ENCODE results near the gene VGLL4. TPM values are rescaled to one million over a fixed set of nuclear protein-coding genes. Genes with fewer than 3 reads are reported as not detected.

Gene VGLL4
- total and polyA plus RNA-seq, 5 donors from 2014 or later, result 8.5 to 16.3 (median 14.0) TPM

- H3K9me3 ChIP-seq (ENCODE audit: control insufficient read depth in 2 of 2, low read length in 2 of 2), result no peaks in the 10 kb centered on the region
- Mint-ChIP-seq H3K27ac (peak overlapping the region in 1 of 3 donors; percentile 11), H3K36me3 (no peaks in the 10 kb centered on the region), H3K4me1 (peaks cover 0 to 2% (median 0%) of the 10 kb centered on the region in 4 donors), H3K9me3 (no peaks in the 10 kb centered on the region), H3K27me3 (no peaks in the 10 kb centered on the region), H3K4me3 (no peak overlapping the region)
- H3K36me3 ChIP-seq (ENCODE audit: control insufficient read depth, insufficient read depth, low read length), result no peaks in the 10 kb centered on the region
- no peaks in the 10 kb centered on the region for H3K27me3 ChIP-seq (ENCODE audit: control insufficient read depth, insufficient read depth, low read length)
- H3K4me3 ChIP-seq (ENCODE audit: low read depth, low read length), result no peak overlapping the region
- no peak for DNase-seq
- H3K27ac ChIP-seq (ENCODE audit: insufficient read depth, low read length, poor library complexity, severe bottlenecking), result no peak overlapping the region
- no peaks in the 10 kb centered on the region for H3K4me1 ChIP-seq (ENCODE audit: control insufficient read depth, insufficient read depth, low read length, poor library complexity, severe bottlenecking)
- no peak for ATAC-seq (ENCODE audit: low read depth in 2 of 2)
These were observed 17.4 kb upstream of the VGLL4 start for GRCh38 chr3:11661052-11661656.

GRCh38 chr3:11660242-11660641 lies 16.5 kb upstream of the VGLL4 start:
- no peaks in the 10 kb centered on the region for H3K36me3 Mint-ChIP-seq
- no peaks in the 10 kb centered on the region for H3K27me3 ChIP-seq (ENCODE audit: control insufficient read depth, insufficient read depth, low read length)
- H3K27me3 Mint-ChIP-seq, result peaks cover 4% of the 10 kb centered on the region
- no peaks in the 10 kb centered on the region for H3K9me3 ChIP-seq (ENCODE audit: control insufficient read depth in 2 of 2, low read length in 2 of 2)
- no peaks in the 10 kb centered on the region for H3K9me3 Mint-ChIP-seq
- DNase-seq (no peak), ATAC-seq (ENCODE audit: low read depth in 2 of 2) (no peak)
- no peaks in the 10 kb centered on the region for H3K36me3 ChIP-seq (ENCODE audit: control insufficient read depth, insufficient read depth, low read length)
- H3K27ac ChIP-seq (ENCODE audit: insufficient read depth, low read length, poor library complexity, severe bottlenecking), result no peak overlapping the region
- no peak overlapping the region for H3K4me3 ChIP-seq (ENCODE audit: low read depth, low read length)
- H3K4me1 Mint-ChIP-seq, result peaks cover 0 to 4% (median 2%) of the 10 kb centered on the region in 4 donors
- no peak overlapping the region for H3K4me3 Mint-ChIP-seq
- no peak overlapping the region for H3K27ac Mint-ChIP-seq
- no peaks in the 10 kb centered on the region for H3K4me1 ChIP-seq (ENCODE audit: control insufficient read depth, insufficient read depth, low read length, poor library complexity, severe bottlenecking)

GRCh38 chr3:11658180-11658579 lies 14.5 kb upstream of the VGLL4 start:
- Histone ChIP-seq H3K9me3 (ENCODE audit: control insufficient read depth in 2 of 2, low read length in 2 of 2) (no peaks in the 10 kb centered on the region), H3K27me3 (ENCODE audit: control insufficient read depth, insufficient read depth, low read length) (no peaks in the 10 kb centered on the region), H3K27ac (ENCODE audit: insufficient read depth, low read length, poor library complexity, severe bottlenecking) (no peak overlapping the region), H3K36me3 (ENCODE audit: control insufficient read depth, insufficient read depth, low read length) (no peaks in the 10 kb centered on the region), H3K4me1 (ENCODE audit: control insufficient read depth, insufficient read depth, low read length, poor library complexity, severe bottlenecking) (no peaks in the 10 kb centered on the region), H3K4me3 (ENCODE audit: low read depth, low read length) (no peak overlapping the region)
- no peaks in the 10 kb centered on the region for H3K9me3 Mint-ChIP-seq
- ATAC-seq (ENCODE audit: low read depth in 2 of 2), result no peak
- no peak for DNase-seq
- no peaks in the 10 kb centered on the region for H3K36me3 Mint-ChIP-seq
- H3K4me3 Mint-ChIP-seq, result no peak overlapping the region
- H3K4me1 Mint-ChIP-seq, result peaks cover 0 to 4% (median 2%) of the 10 kb centered on the region in 4 donors
- peaks cover 4% of the 10 kb centered on the region for H3K27me3 Mint-ChIP-seq
- no peak overlapping the region for H3K27ac Mint-ChIP-seq

GRCh38 chr3:11655196-11655928 lies 11.6 kb upstream of the VGLL4 start:
- H3K9me3 ChIP-seq (ENCODE audit: control insufficient read depth in 2 of 2, low read length in 2 of 2), result no peaks in the 10 kb centered on the region
- H3K4me1 ChIP-seq (ENCODE audit: control insufficient read depth, insufficient read depth, low read length, poor library complexity, severe bottlenecking), result no peaks in the 10 kb centered on the region
- Mint-ChIP-seq H3K27me3 (peaks cover 4% of the 10 kb centered on the region), H3K36me3 (no peaks in the 10 kb centered on the region), H3K27ac (peak overlapping the region in 2 of 3 donors; percentile 19 to 76), H3K4me3 (no peak overlapping the region), H3K4me1 (peaks cover 0 to 4% (median 1%) of the 10 kb centered on the region in 4 donors), H3K9me3 (no peaks in the 10 kb centered on the region)
- DNase-seq (no peak), ATAC-seq (ENCODE audit: low read depth in 2 of 2) (no peak)
- no peak overlapping the region for H3K4me3 ChIP-seq (ENCODE audit: low read depth, low read length)
- H3K27ac ChIP-seq (ENCODE audit: insufficient read depth, low read length, poor library complexity, severe bottlenecking), result no peak overlapping the region
- H3K27me3 ChIP-seq (ENCODE audit: control insufficient read depth, insufficient read depth, low read length), result no peaks in the 10 kb centered on the region
- no peaks in the 10 kb centered on the region for H3K36me3 ChIP-seq (ENCODE audit: control insufficient read depth, insufficient read depth, low read length)

- Mint-ChIP-seq H3K27me3 (peaks cover 4% of the 10 kb centered on the region), H3K36me3 (no peaks in the 10 kb centered on the region), H3K4me3 (no peak overlapping the region), H3K27ac (no peak overlapping the region), H3K9me3 (no peaks in the 10 kb centered on the region), H3K4me1 (peaks cover 0 to 4% (median 1%) of the 10 kb centered on the region in 4 donors)
- no peaks in the 10 kb centered on the region for H3K9me3 ChIP-seq (ENCODE audit: control insufficient read depth in 2 of 2, low read length in 2 of 2)
- DNase-seq, result no peak
- H3K36me3 ChIP-seq (ENCODE audit: control insufficient read depth, insufficient read depth, low read length), result no peaks in the 10 kb centered on the region
- H3K27me3 ChIP-seq (ENCODE audit: control insufficient read depth, insufficient read depth, low read length), result no peaks in the 10 kb centered on the region
- no peaks in the 10 kb centered on the region for H3K4me1 ChIP-seq (ENCODE audit: control insufficient read depth, insufficient read depth, low read length, poor library complexity, severe bottlenecking)
- ATAC-seq (ENCODE audit: low read depth in 2 of 2), result no peak
- H3K4me3 ChIP-seq (ENCODE audit: low read depth, low read length), result no peak overlapping the region
- no peak overlapping the region for H3K27ac ChIP-seq (ENCODE audit: insufficient read depth, low read length, poor library complexity, severe bottlenecking)
These were observed 10.5 kb upstream of the VGLL4 start for GRCh38 chr3:11654166-11654565.

GRCh38 chr3:11653298-11654055 lies 9.8 kb upstream of the VGLL4 start:
- H3K4me3 Mint-ChIP-seq, result no peak overlapping the region
- Histone ChIP-seq H3K9me3 (ENCODE audit: control insufficient read depth in 2 of 2, low read length in 2 of 2) (no peaks in the 10 kb centered on the region), H3K4me1 (ENCODE audit: control insufficient read depth, insufficient read depth, low read length, poor library complexity, severe bottlenecking) (no peaks in the 10 kb centered on the region), H3K4me3 (ENCODE audit: low read depth, low read length) (no peak overlapping the region), H3K27me3 (ENCODE audit: control insufficient read depth, insufficient read depth, low read length) (no peaks in the 10 kb centered on the region), H3K36me3 (ENCODE audit: control insufficient read depth, insufficient read depth, low read length) (no peaks in the 10 kb centered on the region), H3K27ac (ENCODE audit: insufficient read depth, low read length, poor library complexity, severe bottlenecking) (no peak overlapping the region)
- ATAC-seq (ENCODE audit: low read depth in 2 of 2) (no peak), DNase-seq (no peak)
- H3K4me1 Mint-ChIP-seq, result peaks cover 0 to 4% (median 1%) of the 10 kb centered on the region in 4 donors
- peaks cover 4% of the 10 kb centered on the region for H3K27me3 Mint-ChIP-seq
- peak overlapping the region in 1 of 3 donors; percentile 2 for H3K27ac Mint-ChIP-seq
- H3K9me3 Mint-ChIP-seq, result no peaks in the 10 kb centered on the region
- H3K36me3 Mint-ChIP-seq, result no peaks in the 10 kb centered on the region

- H3K27ac Mint-ChIP-seq, result no peak overlapping the region
- no peaks in the 10 kb centered on the region for H3K36me3 Mint-ChIP-seq
- H3K27me3 Mint-ChIP-seq, result peaks cover 8% of the 10 kb centered on the region
- no peaks in the 10 kb centered on the region for H3K36me3 ChIP-seq (ENCODE audit: control insufficient read depth, insufficient read depth, low read length)
- H3K4me1 ChIP-seq (ENCODE audit: control insufficient read depth, insufficient read depth, low read length, poor library complexity, severe bottlenecking), result no peaks in the 10 kb centered on the region
- no peaks in the 10 kb centered on the region for H3K9me3 ChIP-seq (ENCODE audit: control insufficient read depth in 2 of 2, low read length in 2 of 2)
- H3K27ac ChIP-seq (ENCODE audit: insufficient read depth, low read length, poor library complexity, severe bottlenecking), result no peak overlapping the region
- H3K4me3 ChIP-seq (ENCODE audit: low read depth, low read length), result no peak overlapping the region
- H3K9me3 Mint-ChIP-seq, result no peaks in the 10 kb centered on the region
- H3K4me1 Mint-ChIP-seq, result peaks cover 0 to 4% (median 1%) of the 10 kb centered on the region in 4 donors
- no peaks in the 10 kb centered on the region for H3K27me3 ChIP-seq (ENCODE audit: control insufficient read depth, insufficient read depth, low read length)
- DNase-seq (peak in 2 of 3 donors; percentile 52 to 65), ATAC-seq (ENCODE audit: low read depth in 2 of 2) (no peak)
- no peak overlapping the region for H3K4me3 Mint-ChIP-seq
These were observed 8.2 kb upstream of the VGLL4 start for GRCh38 chr3:11651900-11652299.

All from CD4-positive, CD25-positive, alpha-beta regulatory T cell (primary cell).